Right atrium auricular region (tissue), 2 donors: Measurements from ENCODE around the gene RHBDD1. TPM values are rescaled to one million over a fixed set of nuclear protein-coding genes. Genes with fewer than 3 reads are reported as not detected.
A peak's percentile ranks its signal among the peaks of the same experiment; 100 is the strongest.
"Not testable (repeated sequence)": the region's sequence is repeated elsewhere in the genome, so short reads cannot be mapped to it uniquely, and the experiment has no call there.

Experiments used
- DNase-seq: peaks from one replicate; pipeline ENCODE4 v3.0.0-alpha.2; 2019; ENCODE audit warnings: low spot score
- H3K27ac ChIP-seq, 2 donors: fragments of 200-600 bp; sonication (generic); 1 replicate in 1 of 2; 2 replicates in 1 of 2; pipeline ENCODE4 v1.5.1; 2016 to 2019
- H3K27me3 ChIP-seq, 2 donors: fragments of 200-600 bp; sonication (generic); one replicate each; pipeline versions ENCODE4 v1.5.1 to v1.6.0; 2017 to 2019
- H3K36me3 ChIP-seq: fragments of 200-600 bp; sonication (generic); one replicate; pipeline ENCODE4 v1.5.1; 2016
- H3K4me1 ChIP-seq, 2 donors: fragments of 200-600 bp; sonication (generic); one replicate each; pipeline versions ENCODE4 v1.5.1 to v1.6.0; 2017 to 2019
- H3K4me3 ChIP-seq, 2 donors: fragments of 200-600 bp; sonication (generic); 1 replicate in 1 of 2; 2 replicates in 1 of 2; pipeline ENCODE4 v1.5.1; 2017 to 2019; ENCODE audit warnings: mild to moderate bottlenecking in 1 of 2, moderate library complexity in 1 of 2
- H3K9me3 ChIP-seq, 2 donors: fragments of 200-600 bp; sonication (generic); one replicate each; pipeline ENCODE4 v1.5.1; 2019
- total RNA-seq, 2 donors: library from RNA; depleted of rRNA; stranded (reverse); fragments of >200 nt; gene quantifications; one replicate each; pipeline ENCODE4 v1.1.0, GENCODE V29; 2016
- TF ChIP-seq, protein P1 (sequence below), 2 donors: fragments of 200-600 bp; sonication (generic); IDR thresholded peaks; one replicate each; pipeline ENCODE4 v1.5.1; 2019; ENCODE audit warnings: antibody characterized with exemption in 2 of 2

The RHBDD1 gene
- total RNA-seq, 2 donors from 2014 or later, result 12.3 to 16.1 TPM

DNA sequence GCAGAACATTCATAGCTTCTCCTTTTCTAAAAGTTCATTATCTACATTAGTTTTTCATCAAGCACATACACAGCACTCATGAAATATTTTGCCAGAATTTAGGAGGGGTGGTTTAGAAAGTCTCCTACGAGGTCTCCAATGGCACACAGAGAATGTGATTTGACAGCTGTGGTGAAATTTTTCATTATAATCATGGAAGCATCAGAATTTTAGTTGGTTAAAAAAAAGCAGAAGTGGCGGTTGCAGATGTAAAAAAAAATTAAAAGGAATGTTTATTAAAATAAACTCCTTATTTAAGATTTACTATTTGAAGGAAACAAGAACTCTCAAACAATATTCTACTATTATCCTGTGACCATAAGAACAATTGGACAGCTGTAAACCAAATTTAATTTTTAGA is 10.8 kb upstream of the RHBDD1 start:
- H3K4me3 ChIP-seq, result no peak overlapping the region

DNA sequence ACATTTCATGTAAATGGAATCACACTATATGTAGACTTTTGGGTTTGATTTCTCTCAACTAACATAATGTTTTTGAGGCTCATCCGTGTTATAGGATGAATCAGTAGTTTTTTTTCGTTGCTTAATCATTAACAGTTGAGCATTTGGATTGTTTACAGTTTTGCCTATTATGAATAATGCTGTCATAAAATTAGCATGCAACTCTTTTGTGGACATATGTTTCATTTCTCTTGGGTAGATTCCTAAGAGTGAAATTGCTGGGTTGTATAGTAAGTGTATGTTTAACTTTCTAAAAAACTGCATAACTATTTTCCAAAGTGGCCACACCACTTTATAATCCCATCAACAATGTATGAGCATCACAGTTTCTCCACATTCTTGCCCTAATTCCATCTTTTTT is 7.7 kb upstream of the RHBDD1 start:
- no peak overlapping the region for H3K4me3 ChIP-seq
- TF ChIP-seq, protein P1, sequence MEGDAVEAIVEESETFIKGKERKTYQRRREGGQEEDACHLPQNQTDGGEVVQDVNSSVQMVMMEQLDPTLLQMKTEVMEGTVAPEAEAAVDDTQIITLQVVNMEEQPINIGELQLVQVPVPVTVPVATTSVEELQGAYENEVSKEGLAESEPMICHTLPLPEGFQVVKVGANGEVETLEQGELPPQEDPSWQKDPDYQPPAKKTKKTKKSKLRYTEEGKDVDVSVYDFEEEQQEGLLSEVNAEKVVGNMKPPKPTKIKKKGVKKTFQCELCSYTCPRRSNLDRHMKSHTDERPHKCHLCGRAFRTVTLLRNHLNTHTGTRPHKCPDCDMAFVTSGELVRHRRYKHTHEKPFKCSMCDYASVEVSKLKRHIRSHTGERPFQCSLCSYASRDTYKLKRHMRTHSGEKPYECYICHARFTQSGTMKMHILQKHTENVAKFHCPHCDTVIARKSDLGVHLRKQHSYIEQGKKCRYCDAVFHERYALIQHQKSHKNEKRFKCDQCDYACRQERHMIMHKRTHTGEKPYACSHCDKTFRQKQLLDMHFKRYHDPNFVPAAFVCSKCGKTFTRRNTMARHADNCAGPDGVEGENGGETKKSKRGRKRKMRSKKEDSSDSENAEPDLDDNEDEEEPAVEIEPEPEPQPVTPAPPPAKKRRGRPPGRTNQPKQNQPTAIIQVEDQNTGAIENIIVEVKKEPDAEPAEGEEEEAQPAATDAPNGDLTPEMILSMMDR (IDR thresholded peaks at IDR 0.05), result no peak
- H3K27me3 ChIP-seq, result no peaks in the 10 kb centered on the region
- no peak overlapping the region for H3K27ac ChIP-seq
- H3K4me1 ChIP-seq, result no peaks in the 10 kb centered on the region
- peaks cover 0 to 7% of the 10 kb centered on the region in 2 donors for H3K9me3 ChIP-seq
- H3K36me3 ChIP-seq, result no peaks in the 10 kb centered on the region
- DNase-seq, result no peak

More for the DNA sequence above, 10.8 kb upstream of the RHBDD1 start:
- Histone ChIP-seq H3K9me3 (peaks cover 0 to 8% of the 10 kb centered on the region in 2 donors), H3K36me3 (no peaks in the 10 kb centered on the region), H3K27ac (no peak overlapping the region), H3K27me3 (no peaks in the 10 kb centered on the region), H3K4me1 (no peaks in the 10 kb centered on the region)
- no peak for DNase-seq
- TF ChIP-seq, protein P1 (IDR thresholded peaks at IDR 0.05), result no peak

DNA sequence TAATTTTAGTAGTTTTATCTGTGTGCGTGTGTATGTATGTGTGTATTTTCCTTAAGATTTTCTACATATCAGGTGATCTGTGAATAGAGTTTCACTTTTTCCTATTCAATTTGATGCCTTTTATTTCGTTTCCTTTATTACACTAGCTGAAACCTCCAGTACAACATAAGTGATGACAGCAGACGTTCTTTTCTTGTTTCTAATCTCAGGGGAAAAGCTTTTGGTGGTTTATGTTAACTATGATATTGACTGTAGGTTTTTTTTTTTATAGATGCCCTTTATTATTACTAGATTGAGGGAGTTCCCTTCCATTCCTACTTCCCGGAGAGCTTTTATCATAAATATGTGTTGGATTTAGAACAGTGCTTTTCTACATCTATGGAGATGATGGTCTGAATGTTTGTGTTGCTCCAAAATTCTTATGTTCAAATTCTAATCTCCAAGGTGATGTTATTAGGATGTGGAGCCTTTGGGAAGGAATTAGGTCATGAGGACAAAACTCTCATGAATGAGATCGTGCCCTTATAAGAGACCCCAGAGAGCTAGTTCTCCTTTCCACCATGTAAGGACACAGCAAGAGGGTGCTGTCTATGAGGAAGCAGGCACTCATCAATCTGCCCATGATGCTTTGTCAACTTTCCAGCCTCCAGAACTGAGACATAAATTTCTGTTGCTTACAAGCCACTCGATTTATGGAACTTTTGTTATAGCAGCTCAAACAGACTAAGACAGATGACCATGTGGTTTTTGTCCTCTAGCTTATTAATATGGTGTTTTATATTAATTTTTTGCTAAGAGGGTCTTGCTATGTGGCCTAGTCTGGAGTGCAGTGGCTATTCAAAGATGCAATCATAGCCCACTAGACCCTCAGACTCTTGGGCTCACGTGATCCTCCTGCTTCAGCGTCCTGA is 5.9 kb upstream of the RHBDD1 start:
- no peak overlapping the region for H3K27ac ChIP-seq
- H3K36me3 ChIP-seq, result no peaks in the 10 kb centered on the region
- no peak for DNase-seq
- H3K4me1 ChIP-seq, result peaks cover 0 to 5% of the 10 kb centered on the region in 2 donors
- TF ChIP-seq, protein P1 (IDR thresholded peaks at IDR 0.05), result no peak
- H3K27me3 ChIP-seq, result no peaks in the 10 kb centered on the region
- H3K9me3 ChIP-seq, result no peaks in the 10 kb centered on the region
- no peak overlapping the region for H3K4me3 ChIP-seq

DNA sequence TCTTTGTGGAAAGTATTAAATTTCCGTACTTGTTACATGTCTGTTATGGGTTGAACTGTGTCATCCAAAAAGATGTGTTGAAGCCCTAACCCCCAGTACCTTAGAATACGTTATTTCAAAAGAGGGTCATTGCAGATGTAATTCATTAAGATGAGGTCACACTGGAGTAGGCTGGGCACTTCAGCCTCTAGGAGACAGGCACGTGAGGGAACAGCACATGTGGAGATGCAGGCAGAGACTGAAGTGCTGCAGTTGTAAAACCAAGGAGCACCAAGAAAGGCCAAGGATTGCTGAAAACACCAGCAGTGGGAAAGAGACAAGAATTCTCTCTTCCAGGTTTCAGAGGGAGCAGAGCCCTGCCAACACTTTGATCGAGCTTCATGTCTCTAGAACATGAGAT is 4.6 kb upstream of the RHBDD1 start:
- TF ChIP-seq, protein P1 (IDR thresholded peaks at IDR 0.05), result no peak
- Histone ChIP-seq H3K9me3 (no peaks in the 10 kb centered on the region), H3K4me1 (peaks cover 0 to 11% of the 10 kb centered on the region in 2 donors), H3K36me3 (no peaks in the 10 kb centered on the region), H3K4me3 (no peak overlapping the region), H3K27me3 (no peaks in the 10 kb centered on the region), H3K27ac (no peak overlapping the region)
- no peak for DNase-seq

DNA sequence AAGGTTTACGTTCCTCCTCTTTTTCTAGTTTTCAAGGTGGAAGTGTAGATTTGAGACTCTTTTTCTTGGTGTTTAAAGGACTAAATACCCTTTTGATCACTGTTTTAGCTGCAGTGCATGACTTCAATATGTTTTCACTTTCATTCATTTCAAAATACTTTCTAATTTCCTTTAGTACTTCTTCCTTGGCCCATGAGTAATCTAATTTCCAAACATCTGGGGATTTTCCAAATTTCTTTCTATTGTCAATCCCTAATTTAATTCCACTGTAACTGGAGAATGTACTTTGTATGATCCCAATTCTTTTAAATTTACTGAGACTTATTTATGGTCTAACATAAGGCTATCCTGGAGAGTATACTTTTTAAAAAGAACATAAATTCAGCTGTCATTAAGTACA is 3.8 kb upstream of the RHBDD1 start:
- Histone ChIP-seq H3K4me1 (peaks cover 0 to 18% of the 10 kb centered on the region in 2 donors), H3K36me3 (no peaks in the 10 kb centered on the region), H3K9me3 (no peaks in the 10 kb centered on the region), H3K27me3 (no peaks in the 10 kb centered on the region), H3K4me3 (no peak overlapping the region), H3K27ac (no peak overlapping the region)
- DNase-seq, result no peak
- TF ChIP-seq, protein P1 (IDR thresholded peaks at IDR 0.05), result no peak

DNA sequence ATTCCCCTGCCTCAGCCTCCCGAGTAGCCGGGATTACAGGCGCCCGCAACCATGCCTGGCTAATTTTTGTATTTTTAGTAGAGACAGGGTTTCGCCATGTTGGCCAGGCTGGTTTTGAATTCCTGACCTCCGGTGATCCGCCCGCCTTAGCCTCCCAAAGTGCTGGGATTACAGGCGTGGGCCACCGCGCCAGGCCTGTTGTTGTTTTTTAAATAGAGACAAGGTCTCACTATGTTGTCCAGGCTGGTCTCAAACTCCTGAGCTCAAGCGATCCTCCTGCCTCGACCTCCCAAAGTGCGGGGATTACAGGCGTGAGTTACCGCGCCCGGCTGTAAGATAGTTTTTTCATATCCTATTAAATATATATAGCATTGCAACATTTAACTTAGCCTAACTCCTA is 974 bp upstream of the RHBDD1 start:
- Histone ChIP-seq H3K4me1 (peaks cover 0 to 21% of the 10 kb centered on the region in 2 donors), H3K27ac (peak overlapping the region in 1 of 2 donors; percentile 99), H3K4me3 (peak overlapping the region in 1 of 2 donors; percentile 86)
- not testable (repeated sequence) for H3K36me3 ChIP-seq, H3K9me3 ChIP-seq, H3K27me3 ChIP-seq, DNase-seq
